ENCODE results near the gene DHX30. TPM values are rescaled to one million over a fixed set of nuclear protein-coding genes. Genes with fewer than 3 reads are reported as not detected.
"Not testable (repeated sequence)": the region's sequence is repeated elsewhere in the genome, so short reads cannot be mapped to it uniquely, and the experiment has no call there.

DHX30 gene
- total RNA-seq, 1 donor: 59.4 TPM

GRCh38 chr3:47885168-47885567 is 82.2 kb downstream of the DHX30 start:
- Histone ChIP-seq H4K20me1 (ENCODE audit: insufficient read depth, low read length) (no peaks in the 10 kb centered on the region), H3K79me2 (ENCODE audit: insufficient read depth, low read length) (peaks cover 33% of the 10 kb centered on the region), H3K4me3 (ENCODE audit: insufficient read depth, low read length) (no peak overlapping the region), H3K4me1 (ENCODE audit: insufficient read depth, low read length) (peaks cover 2% of the 10 kb centered on the region), H3K27me3 (ENCODE audit: insufficient read depth, low read length) (no peaks in the 10 kb centered on the region), H2AFZ (ENCODE audit: low read length) (no peak overlapping the region), H3K4me2 (ENCODE audit: insufficient read depth, low read length) (no peak overlapping the region), H3K27ac (ENCODE audit: low read depth, low read length) (no peak overlapping the region), H3K9me3 (ENCODE audit: low read depth, low read length) (no peaks in the 10 kb centered on the region), H3K36me3 (ENCODE audit: insufficient read depth, low read length) (peaks cover 43% of the 10 kb centered on the region)
- no peak for TF ChIP-seq CTCF (IDR thresholded peaks at IDR 0.05; ENCODE audit: extremely low read depth, low read depth, low read length)
- DNase-seq (ENCODE audit: insufficient read length, low spot score, missing footprints): no peak

- not testable (repeated sequence) for H2AFZ ChIP-seq (ENCODE audit: low read length); H3K4me3 ChIP-seq (ENCODE audit: insufficient read depth, low read length); H4K20me1 ChIP-seq (ENCODE audit: insufficient read depth, low read length); H3K27me3 ChIP-seq (ENCODE audit: insufficient read depth, low read length); H3K9me3 ChIP-seq (ENCODE audit: low read depth, low read length); H3K4me1 ChIP-seq (ENCODE audit: insufficient read depth, low read length); DNase-seq (ENCODE audit: insufficient read length, low spot score, missing footprints); H3K4me2 ChIP-seq (ENCODE audit: insufficient read depth, low read length); H3K27ac ChIP-seq (ENCODE audit: low read depth, low read length)
- H3K79me2 ChIP-seq (ENCODE audit: insufficient read depth, low read length): peaks cover 47% of the 10 kb centered on the region
- H3K36me3 ChIP-seq (ENCODE audit: insufficient read depth, low read length): peaks cover 44% of the 10 kb centered on the region
These were observed 85.1 kb downstream of the DHX30 start for GRCh38 chr3:47887991-47888390.

GRCh38 chr3:47888986-47889757 is 86.2 kb downstream of the DHX30 start:
- H3K4me2 ChIP-seq (ENCODE audit: insufficient read depth, low read length): no peak overlapping the region
- no peaks in the 10 kb centered on the region for H3K27me3 ChIP-seq (ENCODE audit: insufficient read depth, low read length)
- H4K20me1 ChIP-seq (ENCODE audit: insufficient read depth, low read length): no peaks in the 10 kb centered on the region
- peaks cover 44% of the 10 kb centered on the region for H3K36me3 ChIP-seq (ENCODE audit: insufficient read depth, low read length)
- H3K4me3 ChIP-seq (ENCODE audit: insufficient read depth, low read length): no peak overlapping the region
- H3K9me3 ChIP-seq (ENCODE audit: low read depth, low read length): no peaks in the 10 kb centered on the region
- H3K79me2 ChIP-seq (ENCODE audit: insufficient read depth, low read length): peaks cover 47% of the 10 kb centered on the region
- DNase-seq (ENCODE audit: insufficient read length, low spot score, missing footprints): no peak
- no peak for TF ChIP-seq CTCF (IDR thresholded peaks at IDR 0.05; ENCODE audit: extremely low read depth, low read depth, low read length)
- H2AFZ ChIP-seq (ENCODE audit: low read length): no peak overlapping the region
- H3K27ac ChIP-seq (ENCODE audit: low read depth, low read length): no peak overlapping the region
- peaks cover 6% of the 10 kb centered on the region for H3K4me1 ChIP-seq (ENCODE audit: insufficient read depth, low read length)

GRCh38 chr3:47890126-47890827 is 87.3 kb downstream of the DHX30 start:
- H3K79me2 ChIP-seq (ENCODE audit: insufficient read depth, low read length): peaks cover 42% of the 10 kb centered on the region
- TF ChIP-seq CTCF (IDR thresholded peaks at IDR 0.05; ENCODE audit: extremely low read depth, low read depth, low read length): no peak
- no peaks in the 10 kb centered on the region for H3K9me3 ChIP-seq (ENCODE audit: low read depth, low read length)
- no peaks in the 10 kb centered on the region for H4K20me1 ChIP-seq (ENCODE audit: insufficient read depth, low read length)
- peak overlapping the region; percentile 34 for H3K27ac ChIP-seq (ENCODE audit: low read depth, low read length)
- H3K36me3 ChIP-seq (ENCODE audit: insufficient read depth, low read length): peaks cover 37% of the 10 kb centered on the region
- H3K4me2 ChIP-seq (ENCODE audit: insufficient read depth, low read length): no peak overlapping the region
- H3K27me3 ChIP-seq (ENCODE audit: insufficient read depth, low read length): no peaks in the 10 kb centered on the region
- no peak overlapping the region for H2AFZ ChIP-seq (ENCODE audit: low read length)
- no peak for DNase-seq (ENCODE audit: insufficient read length, low spot score, missing footprints)
- H3K4me1 ChIP-seq (ENCODE audit: insufficient read depth, low read length): peaks cover 6% of the 10 kb centered on the region
- H3K4me3 ChIP-seq (ENCODE audit: insufficient read depth, low read length): no peak overlapping the region

Measured in osteoblast (primary cell).